Thoracic aorta (tissue), 2 donors: ENCODE results near the gene ECE2. TPM values are rescaled to one million over a fixed set of nuclear protein-coding genes. Genes with fewer than 3 reads are reported as not detected.

Experiments
- ATAC-seq: fragments of 150-250 bp; one replicate; pipeline ENCODE4 v1.8.0; 2017; ENCODE audit warnings: low read depth; ENCODE audit not compliant: insufficient number of reproducible peaks, low FRiP score
- DNase-seq: peaks from one replicate; pipeline ENCODE4 v3.0.0-alpha.2; 2020; ENCODE audit warnings: low spot score
- H3K27ac ChIP-seq, 2 donors: fragments of 200-600 bp; sonication (generic); 1 replicate in 1 of 2; 2 replicates in 1 of 2; pipeline ENCODE4 v1.5.1; 2016; ENCODE audit warnings: mild to moderate bottlenecking in 2 of 2, moderate library complexity in 2 of 2
- H3K27me3 ChIP-seq: fragments of 200-600 bp; sonication (generic); replicated peaks from 2 replicates; pipeline ENCODE4 v1.6.0; 2016; ENCODE audit warnings: mild to moderate bottlenecking; ENCODE audit not compliant: insufficient read depth
- H3K36me3 ChIP-seq: fragments of 200-600 bp; sonication (generic); one replicate; pipeline ENCODE4 v1.5.1; 2016
- H3K4me1 ChIP-seq, 2 donors: fragments of 200-600 bp; sonication (generic); 1 replicate in 1 of 2; 2 replicates in 1 of 2; pipeline versions ENCODE4 v1.5.1 to v1.6.0; 2016; ENCODE audit warnings: low read depth in 2 of 2, mild to moderate bottlenecking in 1 of 2; ENCODE audit not compliant: control insufficient read depth in 1 of 2
- H3K4me3 ChIP-seq: fragments of 200-600 bp; sonication (generic); 2 replicates; pipeline ENCODE4 v1.5.1; 2016; ENCODE audit warnings: mild to moderate bottlenecking
- H3K9me3 ChIP-seq: fragments of 200-600 bp; sonication (generic); 2 replicates; pipeline ENCODE4 v1.5.1; 2016
- total RNA-seq, 2 donors: library from RNA; depleted of rRNA; stranded (reverse); fragments of >200 nt; gene quantifications; one replicate each; pipeline versions ENCODE4 v1.1.0 to v1.2.3, GENCODE V29; 2016
- TF ChIP-seq, protein P1 (sequence below): fragments of 200-600 bp; sonication (generic); IDR thresholded peaks from one replicate; pipeline ENCODE4 v1.5.1; 2019; ENCODE audit warnings: antibody characterized with exemption

The ECE2 gene
- total RNA-seq, 2 donors from 2014 or later = not detected

DNA sequence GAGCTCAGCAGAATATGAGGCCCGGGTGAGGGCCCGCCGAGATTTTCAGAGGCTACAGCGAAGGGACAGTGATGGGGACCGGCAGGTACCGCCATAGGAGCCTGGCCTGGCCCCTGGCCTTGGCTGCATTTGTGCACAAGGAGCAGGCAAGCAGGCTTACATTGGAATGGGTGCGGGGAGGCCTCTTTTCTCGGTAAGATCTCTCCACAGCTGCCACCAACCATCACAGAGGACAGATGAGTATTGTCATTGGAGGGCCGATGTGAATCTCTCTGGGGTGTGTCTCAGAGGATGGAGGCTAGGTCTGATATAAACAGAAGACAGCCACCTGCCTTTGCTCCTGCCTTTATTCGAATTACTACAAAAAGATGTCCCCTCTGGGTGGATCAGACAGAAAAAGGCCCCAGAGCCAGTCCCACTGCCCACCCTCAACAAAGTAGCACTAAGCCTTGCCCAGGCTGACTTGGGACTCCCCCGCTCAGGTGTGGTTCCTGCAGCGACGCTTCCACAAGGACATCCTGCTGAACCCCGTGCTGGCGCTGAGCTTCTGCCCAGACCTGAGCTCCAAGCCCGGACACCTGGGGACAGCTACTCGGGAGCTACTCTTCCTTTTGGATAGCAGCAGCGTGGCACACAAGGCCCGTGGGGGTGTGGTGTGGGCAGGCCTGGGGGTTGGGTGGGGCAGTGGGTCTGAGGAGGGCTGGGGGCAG, 41.0 kb upstream of the ECE2 start:
- Histone ChIP-seq H3K9me3 (no peaks in the 10 kb centered on the region), H3K36me3 (no peaks in the 10 kb centered on the region), H3K27me3 (peaks cover 17% of the 10 kb centered on the region), H3K27ac (no peak overlapping the region), H3K4me3 (no peak overlapping the region), H3K4me1 (peaks cover 7 to 11% of the 10 kb centered on the region in 2 donors)
- TF ChIP-seq, protein P1, sequence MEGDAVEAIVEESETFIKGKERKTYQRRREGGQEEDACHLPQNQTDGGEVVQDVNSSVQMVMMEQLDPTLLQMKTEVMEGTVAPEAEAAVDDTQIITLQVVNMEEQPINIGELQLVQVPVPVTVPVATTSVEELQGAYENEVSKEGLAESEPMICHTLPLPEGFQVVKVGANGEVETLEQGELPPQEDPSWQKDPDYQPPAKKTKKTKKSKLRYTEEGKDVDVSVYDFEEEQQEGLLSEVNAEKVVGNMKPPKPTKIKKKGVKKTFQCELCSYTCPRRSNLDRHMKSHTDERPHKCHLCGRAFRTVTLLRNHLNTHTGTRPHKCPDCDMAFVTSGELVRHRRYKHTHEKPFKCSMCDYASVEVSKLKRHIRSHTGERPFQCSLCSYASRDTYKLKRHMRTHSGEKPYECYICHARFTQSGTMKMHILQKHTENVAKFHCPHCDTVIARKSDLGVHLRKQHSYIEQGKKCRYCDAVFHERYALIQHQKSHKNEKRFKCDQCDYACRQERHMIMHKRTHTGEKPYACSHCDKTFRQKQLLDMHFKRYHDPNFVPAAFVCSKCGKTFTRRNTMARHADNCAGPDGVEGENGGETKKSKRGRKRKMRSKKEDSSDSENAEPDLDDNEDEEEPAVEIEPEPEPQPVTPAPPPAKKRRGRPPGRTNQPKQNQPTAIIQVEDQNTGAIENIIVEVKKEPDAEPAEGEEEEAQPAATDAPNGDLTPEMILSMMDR = no peak
- no peak for ATAC-seq
- DNase-seq = no peak

DNA sequence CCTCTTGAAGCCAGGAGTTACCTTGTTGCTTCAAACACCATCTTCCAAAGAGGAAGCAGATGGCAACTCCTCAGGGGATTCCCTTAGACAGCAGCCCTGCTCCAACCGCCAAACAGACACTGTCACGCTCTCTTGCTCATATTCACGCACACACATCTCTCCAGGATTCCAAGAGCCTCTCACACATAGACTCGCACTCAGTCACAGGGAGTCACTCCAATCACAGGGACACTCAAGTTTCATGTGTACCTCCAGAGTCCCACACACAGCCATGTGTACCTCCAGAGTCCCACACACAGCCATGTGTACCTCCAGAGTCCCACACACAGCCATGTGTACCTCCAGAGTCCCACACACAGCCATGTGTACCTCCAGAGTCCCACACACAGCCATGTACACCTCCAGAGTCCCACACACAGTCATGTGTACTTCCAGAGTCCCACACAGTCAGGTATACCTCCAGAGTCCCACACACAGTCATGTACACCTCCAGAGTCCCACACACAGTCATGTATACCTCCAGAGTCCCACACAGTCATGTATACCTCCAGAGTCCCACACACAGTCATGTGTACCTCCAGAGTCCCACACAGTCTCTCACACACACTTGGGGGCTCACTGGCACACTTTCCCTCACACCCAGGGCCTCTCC, 40.3 kb upstream of the ECE2 start:
- no peak for ATAC-seq
- H3K27me3 ChIP-seq = peaks cover 10% of the 10 kb centered on the region
- H3K27ac ChIP-seq = no peak overlapping the region
- DNase-seq = no peak
- no peak overlapping the region for H3K4me3 ChIP-seq
- TF ChIP-seq, protein P1 = no peak
- no peaks in the 10 kb centered on the region for H3K36me3 ChIP-seq
- H3K4me1 ChIP-seq = peaks cover under 1 to 5% of the 10 kb centered on the region in 2 donors
- no peaks in the 10 kb centered on the region for H3K9me3 ChIP-seq

DNA sequence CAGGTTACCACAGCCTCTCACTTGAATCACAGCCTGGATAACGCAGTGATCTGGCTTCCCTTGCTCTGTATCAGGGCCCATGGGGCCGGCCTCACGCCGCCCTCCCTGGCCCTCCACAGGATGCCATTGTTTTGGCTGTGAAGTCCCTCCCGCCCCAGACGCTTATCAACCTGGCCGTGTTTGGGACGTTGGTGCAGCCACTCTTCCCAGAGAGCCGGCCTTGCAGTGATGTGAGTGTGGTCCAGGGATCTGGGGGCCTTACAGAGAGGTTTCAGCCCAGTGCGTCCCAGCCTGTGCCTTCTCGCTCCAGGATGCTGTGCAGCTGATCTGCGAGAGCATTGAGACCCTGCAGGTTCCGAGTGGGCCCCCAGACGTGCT, 39.8 kb upstream of the ECE2 start:
- DNase-seq (no peak), ATAC-seq (no peak)
- Histone ChIP-seq H3K9me3 (no peaks in the 10 kb centered on the region), H3K4me1 (no peaks in the 10 kb centered on the region), H3K27me3 (peaks cover 5% of the 10 kb centered on the region), H3K36me3 (no peaks in the 10 kb centered on the region), H3K4me3 (no peak overlapping the region), H3K27ac (no peak overlapping the region)
- TF ChIP-seq, protein P1 = no peak

DNA sequence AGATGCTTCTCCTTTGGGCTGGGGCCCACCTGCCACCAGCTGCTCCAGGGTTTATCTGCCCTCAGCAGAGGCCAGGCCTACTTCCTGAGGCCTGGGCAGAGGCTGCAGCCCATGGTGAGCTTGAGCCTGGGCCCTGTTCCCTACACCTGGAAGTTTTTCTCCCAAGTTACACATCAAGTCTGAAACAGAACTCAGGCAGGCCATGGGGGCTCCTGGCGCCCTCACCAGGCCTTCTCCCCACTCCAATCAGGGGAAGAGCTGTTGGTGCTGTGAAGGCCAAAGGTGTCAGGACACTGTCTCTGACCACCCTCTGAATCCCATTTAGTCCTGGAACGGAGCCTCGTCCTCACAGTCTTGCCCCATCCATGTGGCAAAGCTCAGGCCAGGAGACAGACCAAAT, 39.2 kb upstream of the ECE2 start:
- H3K4me1 ChIP-seq = no peaks in the 10 kb centered on the region
- no peak for ATAC-seq

GRCh38 chr3:184237211-184237610, 38.6 kb upstream of the ECE2 start:
- Histone ChIP-seq H3K36me3 (peaks cover 2% of the 10 kb centered on the region), H3K9me3 (no peaks in the 10 kb centered on the region), H3K27ac (no peak overlapping the region), H3K4me1 (no peaks in the 10 kb centered on the region), H3K27me3 (no peaks in the 10 kb centered on the region), H3K4me3 (no peak overlapping the region)
- ATAC-seq = no peak
- TF ChIP-seq, protein P1 = no peak
- no peak for DNase-seq

More for the DNA sequence above, 39.2 kb upstream of the ECE2 start:
- Histone ChIP-seq H3K36me3 (no peaks in the 10 kb centered on the region), H3K27ac (no peak overlapping the region), H3K27me3 (no peaks in the 10 kb centered on the region), H3K4me3 (no peak overlapping the region), H3K9me3 (no peaks in the 10 kb centered on the region)
- TF ChIP-seq, protein P1 = no peak
- no peak for DNase-seq
